SK-N-SH (cell line): ENCODE results near the gene ARHGEF10L.

Experiments used
- EP300 ChIP-seq, 2 experiments: IDR thresholded peaks; 2 replicates each; pipeline versions ENCODE4 v1.4.0 to v1.6.1; 2012; ENCODE audit warnings: borderline replicate concordance in 1 of 2, low read depth in 1 of 2, low read length in 1 of 2
- FOXM1 ChIP-seq: IDR thresholded peaks from 2 replicates; pipeline ENCODE4 v1.4.0; 2012; ENCODE audit warnings: low read depth, mild to moderate bottlenecking
- RAD21 ChIP-seq: IDR thresholded peaks from 2 replicates; pipeline ENCODE4 v1.6.1; 2012; ENCODE audit warnings: mild to moderate bottlenecking, low read length
- TF ChIP-seq, protein P1 (sequence below): fragments of 200-600 bp; sonication (generic); IDR thresholded peaks from 2 replicates; pipeline ENCODE4 v1.6.1; 2017; ENCODE audit warnings: antibody characterized with exemption, mild to moderate bottlenecking, moderate library complexity

DNA sequence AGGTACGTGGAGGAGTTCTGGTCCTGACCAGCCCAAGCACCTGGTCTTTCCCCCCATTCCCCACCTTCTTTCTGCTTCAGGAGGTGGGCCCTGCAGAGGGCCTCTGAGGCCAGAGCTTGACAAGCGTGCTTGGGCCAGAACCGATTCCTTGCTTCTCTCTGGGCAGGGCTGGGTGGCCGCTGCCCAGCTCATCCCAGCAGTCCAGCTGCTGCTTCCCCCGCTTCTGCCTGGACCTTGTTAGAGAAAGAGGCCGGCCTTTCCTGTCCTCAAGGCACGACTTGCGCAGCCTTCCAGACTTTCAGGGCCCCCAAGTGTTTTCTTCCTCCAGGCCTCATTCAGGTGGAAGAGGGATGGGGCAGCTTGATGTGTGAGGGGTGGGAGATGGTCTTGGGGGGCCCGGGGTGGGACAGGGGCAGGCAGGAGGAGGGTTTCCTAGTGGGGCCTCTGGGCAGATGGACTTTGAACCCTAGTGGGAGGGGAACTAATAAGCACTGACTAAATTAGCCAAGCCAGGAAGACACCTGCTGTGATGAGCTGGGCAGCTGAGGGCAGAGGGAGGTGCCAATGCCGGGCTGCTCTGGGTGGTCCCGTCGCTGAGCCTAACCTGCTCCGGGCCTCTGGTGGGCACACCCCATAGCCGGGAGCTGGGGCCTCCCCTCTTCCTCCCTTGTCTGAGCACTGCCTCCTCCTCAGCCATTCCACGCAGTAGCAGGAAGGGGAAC, 36.5 kb downstream of the ARHGEF10L start:
- TF ChIP-seq, protein P1, sequence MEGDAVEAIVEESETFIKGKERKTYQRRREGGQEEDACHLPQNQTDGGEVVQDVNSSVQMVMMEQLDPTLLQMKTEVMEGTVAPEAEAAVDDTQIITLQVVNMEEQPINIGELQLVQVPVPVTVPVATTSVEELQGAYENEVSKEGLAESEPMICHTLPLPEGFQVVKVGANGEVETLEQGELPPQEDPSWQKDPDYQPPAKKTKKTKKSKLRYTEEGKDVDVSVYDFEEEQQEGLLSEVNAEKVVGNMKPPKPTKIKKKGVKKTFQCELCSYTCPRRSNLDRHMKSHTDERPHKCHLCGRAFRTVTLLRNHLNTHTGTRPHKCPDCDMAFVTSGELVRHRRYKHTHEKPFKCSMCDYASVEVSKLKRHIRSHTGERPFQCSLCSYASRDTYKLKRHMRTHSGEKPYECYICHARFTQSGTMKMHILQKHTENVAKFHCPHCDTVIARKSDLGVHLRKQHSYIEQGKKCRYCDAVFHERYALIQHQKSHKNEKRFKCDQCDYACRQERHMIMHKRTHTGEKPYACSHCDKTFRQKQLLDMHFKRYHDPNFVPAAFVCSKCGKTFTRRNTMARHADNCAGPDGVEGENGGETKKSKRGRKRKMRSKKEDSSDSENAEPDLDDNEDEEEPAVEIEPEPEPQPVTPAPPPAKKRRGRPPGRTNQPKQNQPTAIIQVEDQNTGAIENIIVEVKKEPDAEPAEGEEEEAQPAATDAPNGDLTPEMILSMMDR: no peak
- no peak for TF ChIP-seq EP300 (IDR thresholded peaks at IDR 0.05; ENCODE audit: borderline replicate concordance in 1 of 2, low read depth in 1 of 2, low read length in 1 of 2)
- no peak for TF ChIP-seq FOXM1
- TF ChIP-seq RAD21: no peak
